Measurements from ENCODE around the gene DHCR7. TPM values are rescaled to one million over a fixed set of nuclear protein-coding genes. Genes with fewer than 3 reads are reported as not detected.
A peak's percentile ranks its signal among the peaks of the same experiment; 100 is the strongest.

The DHCR7 gene
- total and polyA plus RNA-seq, 2 donors from 2014 or later, result 17.8 to 35.2 TPM

GRCh38 chr11:71440021-71440755, 8.0 kb downstream of the DHCR7 start:
- no peaks in the 10 kb centered on the region for H3K27me3 ChIP-seq (ENCODE audit: control insufficient read depth, insufficient read depth, low read length)
- no peak for TF ChIP-seq CTCF (IDR thresholded peaks at IDR 0.05; ENCODE audit: borderline replicate concordance, extremely low read depth, insufficient read depth)
- peaks cover 0 to 12% (median 4%) of the 10 kb centered on the region in 3 donors for H3K36me3 ChIP-seq (ENCODE audit: control insufficient read depth in 2 of 3, insufficient read depth in 3 of 3, low read length in 3 of 3)
- FAIRE-seq (no peak), DNase-seq (peak in 1 of 5 donors; percentile 27)
- intact Hi-C loops (cut with DNase I), result no loop called here
- no peak overlapping the region for H3K9ac ChIP-seq (ENCODE audit: low read length in 3 of 3)
- no peaks in the 10 kb centered on the region for H3K4me1 ChIP-seq (ENCODE audit: control insufficient read depth in 2 of 3, insufficient read depth in 2 of 3, low read depth in 1 of 3, low read length in 3 of 3)
- no peaks in the 10 kb centered on the region for H3K9me3 ChIP-seq (ENCODE audit: control insufficient read depth in 2 of 3, insufficient read depth in 1 of 3, low read length in 3 of 3)
- H3K4me3 ChIP-seq (ENCODE audit: low read length in 3 of 3), result no peak overlapping the region
- H3K27ac ChIP-seq (ENCODE audit: low read depth in 2 of 2, low read length in 2 of 2), result no peak overlapping the region

- Histone ChIP-seq H3K27ac (ENCODE audit: low read depth in 2 of 2, low read length in 2 of 2) (no peak overlapping the region), H3K27me3 (ENCODE audit: control insufficient read depth, insufficient read depth, low read length) (no peaks in the 10 kb centered on the region), H3K4me1 (ENCODE audit: control insufficient read depth in 2 of 3, insufficient read depth in 2 of 3, low read depth in 1 of 3, low read length in 3 of 3) (no peaks in the 10 kb centered on the region), H3K9me3 (ENCODE audit: control insufficient read depth in 2 of 3, insufficient read depth in 1 of 3, low read length in 3 of 3) (no peaks in the 10 kb centered on the region), H3K4me3 (ENCODE audit: low read length in 3 of 3) (no peak overlapping the region), H3K36me3 (ENCODE audit: control insufficient read depth in 2 of 3, insufficient read depth in 3 of 3, low read length in 3 of 3) (peaks cover 0 to 12% (median 4%) of the 10 kb centered on the region in 3 donors), H3K9ac (ENCODE audit: low read length in 3 of 3) (no peak overlapping the region)
- DNase-seq, result no peak
- intact Hi-C loops (cut with DNase I), result no loop called here
- no peak for FAIRE-seq
- no peak for TF ChIP-seq CTCF (IDR thresholded peaks at IDR 0.05; ENCODE audit: borderline replicate concordance, extremely low read depth, insufficient read depth)
These were observed 9.5 kb downstream of the DHCR7 start for GRCh38 chr11:71438650-71439049.

GRCh38 chr11:71437879-71438278, 10.3 kb downstream of the DHCR7 start:
- intact Hi-C loops (cut with DNase I), result no loop called here
- FAIRE-seq, result no peak
- TF ChIP-seq CTCF (IDR thresholded peaks at IDR 0.05; ENCODE audit: borderline replicate concordance, extremely low read depth, insufficient read depth), result no peak
- Histone ChIP-seq H3K9ac (ENCODE audit: low read length in 3 of 3) (no peak overlapping the region), H3K4me3 (ENCODE audit: low read length in 3 of 3) (no peak overlapping the region), H3K27ac (ENCODE audit: low read depth in 2 of 2, low read length in 2 of 2) (no peak overlapping the region), H3K27me3 (ENCODE audit: control insufficient read depth, insufficient read depth, low read length) (no peaks in the 10 kb centered on the region), H3K36me3 (ENCODE audit: control insufficient read depth in 2 of 3, insufficient read depth in 3 of 3, low read length in 3 of 3) (peaks cover 0 to 12% (median 4%) of the 10 kb centered on the region in 3 donors), H3K4me1 (ENCODE audit: control insufficient read depth in 2 of 3, insufficient read depth in 2 of 3, low read depth in 1 of 3, low read length in 3 of 3) (no peaks in the 10 kb centered on the region), H3K9me3 (ENCODE audit: control insufficient read depth in 2 of 3, insufficient read depth in 1 of 3, low read length in 3 of 3) (no peaks in the 10 kb centered on the region)
- no peak for DNase-seq
